HepG2 (cell line): ENCODE measurements around the gene HSD11B2. TPM values are rescaled to one million over a fixed set of nuclear protein-coding genes. Genes with fewer than 3 reads are reported as not detected.

ENCODE experiments used
- ATAC-seq: fragments of 200-7000 bp; cut with Tn5 transposase; 3 replicates; pipeline ENCODE4 v1.9.1; 2020; ENCODE audit warnings: mild to moderate bottlenecking, moderate library complexity
- BruUV-seq: library from RNA; stranded (reverse); fragments of 400-500 nt; replicated peaks from 2 replicates; lab custom pipeline; 2021; lab: Mats Ljungman, UMichigan
- CTCF ChIA-PET: fragments of 300-600 bp; formaldehyde crosslinking; extraction: SDS; loops from one replicate; lab custom pipeline; 2021; ENCODE audit warnings: low total read pairs, inconsistent platforms, low intra/inter-chr PET ratio; lab: Yijun Ruan, JAX
- POLR2A ChIA-PET: fragments of 350-600 bp; sonication (Branson Sonifier 250); formaldehyde crosslinking; loops from one replicate; lab custom pipeline; 2020; ENCODE audit warnings: antibody characterized with exemption, inconsistent platforms; lab: Yijun Ruan, JAX
- DNase-seq: peaks from one replicate; pipeline ENCODE4 v3.0.0-alpha.2; 2015; ENCODE audit warnings: low spot score
- FAIRE-seq: peaks from 3 replicates; lab custom pipeline; 2011; peaks lifted over from hg19 to GRCh38; lab: Jason Lieb, UNC
- H2AFZ ChIP-seq: one replicate; pipeline ENCODE4 v1.6.1; 2011; ENCODE audit warnings: low read length, inconsistent platforms
- H3K27ac ChIP-seq: fragments of 300-600 bp; 3 replicates; pipeline ENCODE4 v1.8.0; 2011; ENCODE audit warnings: mixed run types, mild to moderate bottlenecking, mixed read lengths, low read length, inconsistent platforms; ENCODE audit not compliant: insufficient read depth; ENCODE audit errors: extremely low read length
- H3K27me3 ChIP-seq, 2 experiments: fragments of 200-600 bp in 1 of 2; 2 replicates in 1 of 2; 3 replicates in 1 of 2; pipeline versions ENCODE4 v1.6.0 to v1.8.0; 2011; ENCODE audit warnings: low read length in 2 of 2, mild to moderate bottlenecking in 2 of 2, moderate library complexity in 2 of 2, inconsistent platforms in 1 of 2; ENCODE audit not compliant: insufficient read depth in 2 of 2, control insufficient read depth in 1 of 2
- H3K36me3 ChIP-seq, 2 experiments: fragments of 200-600 bp in 1 of 2; replicated peaks in 1 of 2; 2 replicates in 1 of 2; 3 replicates in 1 of 2; pipeline versions ENCODE4 v1.5.1 to v1.8.0; 2011; ENCODE audit warnings: low read length in 2 of 2, inconsistent platforms in 1 of 2; ENCODE audit not compliant: insufficient read depth in 2 of 2, control insufficient read depth in 1 of 2
- H3K4me1 ChIP-seq: 2 replicates; pipeline ENCODE4 v1.5.1; 2012; ENCODE audit warnings: low read length, inconsistent platforms; ENCODE audit not compliant: insufficient read depth
- H3K4me2 ChIP-seq: 2 replicates; pipeline ENCODE4 v1.6.0; 2011; ENCODE audit warnings: low read depth, low read length, inconsistent platforms
- H3K4me3 ChIP-seq, 3 experiments: fragments of 200-600 bp in 1 of 3; sonication (generic), shearing (Covaris generic) in 1 of 3; replicated peaks in 1 of 3; 2 replicates each; pipeline ENCODE4 v1.5.1; 2011 to 2016; ENCODE audit warnings: low read length in 3 of 3, inconsistent platforms in 2 of 3, low read depth in 2 of 3, mild to moderate bottlenecking in 2 of 3, control low read depth in 1 of 3, mixed read lengths in 1 of 3; ENCODE audit not compliant: insufficient read depth in 1 of 3
- H3K79me2 ChIP-seq: one replicate; pipeline ENCODE4 v1.6.1; 2011; ENCODE audit warnings: low read length, inconsistent platforms; ENCODE audit not compliant: insufficient read depth
- H3K9ac ChIP-seq: 2 replicates; pipeline ENCODE4 v1.6.0; 2011; ENCODE audit warnings: mild to moderate bottlenecking, low read depth, low read length, inconsistent platforms; ENCODE audit not compliant: insufficient read depth
- H3K9me3 ChIP-seq: 2 replicates; pipeline ENCODE4 v1.5.1; 2012; ENCODE audit warnings: mild to moderate bottlenecking, low read length
- H4K20me1 ChIP-seq: 2 replicates; pipeline ENCODE4 v1.6.0; 2011; ENCODE audit warnings: inconsistent platforms, mild to moderate bottlenecking, low read length, moderate library complexity; ENCODE audit not compliant: insufficient read depth
- AGO2 ChIP-seq: fragments of 200-400 bp; formaldehyde crosslinking; optimal IDR thresholded peaks from 2 replicates; pipeline ENCODE3; 2017; ENCODE audit warnings: mild to moderate bottlenecking, low read depth, low read length, moderate library complexity
- KDM3A ChIP-seq: IDR thresholded peaks from 2 replicates; pipeline ENCODE4 v1.6.1; 2018; ENCODE audit warnings: low read depth, missing compliant biosample characterization
- TCF7L2 ChIP-seq: IDR thresholded peaks from 2 replicates; pipeline ENCODE4 v1.6.1; 2011; ENCODE audit warnings: mild to moderate bottlenecking, low read depth, low read length, moderate library complexity
- WGBS: methylation state at CpG from one replicate; pipeline ENCODE4 v1.1.6; 2017; ENCODE audit warnings: low lambda C conversion rate; 5-methylcytosine and 5-hydroxymethylcytosine counted together
- in situ Hi-C: cut with HindIII; loops from 2 replicates; pipeline ENCODE4 v1.10.0; 2017; ENCODE audit warnings: low pct_unique_long_range_greater_than_20kb; ENCODE audit not compliant: extremely low pct_ligation_motif_present
- intact Hi-C: fragments of 100-400 bp; cut with micrococcal nuclease; formaldehyde crosslinking; loops from one replicate; pipeline ENCODE4 v1.10.0; 2022; ENCODE audit not compliant: unreplicated experiment
- polyA plus RNA-seq, 8 experiments: library from polyadenylated mRNA; depleted of rRNA in 3 of 8; stranded (reverse) in 7 of 8; unstranded in 1 of 8; fragments of >200 nt; fragmentation: Illumina TruSeq in 4 of 8; extraction: Trizol in 4 of 8; gene quantifications; 2 replicates each; pipeline versions ENCODE4 v1.2.1 to v1.2.3, GENCODE V29; 2011 to 2016; ENCODE audit warnings: low read depth in 4 of 8, missing spikeins in 1 of 8, mixed read lengths in 1 of 8; ENCODE audit not compliant: insufficient read depth in 1 of 8
- total RNA-seq, 5 experiments: library from RNA; depleted of rRNA; stranded (reverse); fragments of >200 nt; fragmentation: Illumina TruSeq; extraction: Trizol; gene quantifications; 2 replicates each; pipeline ENCODE4 v1.2.3, GENCODE V29; 2016; ENCODE audit warnings: low read depth in 1 of 5
- TF ChIP-seq, protein P1 (sequence below): sonication (generic); formaldehyde crosslinking; IDR thresholded peaks from 2 replicates; pipeline ENCODE4 v1.4.0; 2020; ENCODE audit warnings: missing genetic modification reagents

The HSD11B2 gene
- total and polyA plus RNA-seq, 2 of the 13 experiments (the other 11 are each of a cell fraction or from before 2014, with no cell fraction given) = 8.9 to 13.6 TPM

DNA sequence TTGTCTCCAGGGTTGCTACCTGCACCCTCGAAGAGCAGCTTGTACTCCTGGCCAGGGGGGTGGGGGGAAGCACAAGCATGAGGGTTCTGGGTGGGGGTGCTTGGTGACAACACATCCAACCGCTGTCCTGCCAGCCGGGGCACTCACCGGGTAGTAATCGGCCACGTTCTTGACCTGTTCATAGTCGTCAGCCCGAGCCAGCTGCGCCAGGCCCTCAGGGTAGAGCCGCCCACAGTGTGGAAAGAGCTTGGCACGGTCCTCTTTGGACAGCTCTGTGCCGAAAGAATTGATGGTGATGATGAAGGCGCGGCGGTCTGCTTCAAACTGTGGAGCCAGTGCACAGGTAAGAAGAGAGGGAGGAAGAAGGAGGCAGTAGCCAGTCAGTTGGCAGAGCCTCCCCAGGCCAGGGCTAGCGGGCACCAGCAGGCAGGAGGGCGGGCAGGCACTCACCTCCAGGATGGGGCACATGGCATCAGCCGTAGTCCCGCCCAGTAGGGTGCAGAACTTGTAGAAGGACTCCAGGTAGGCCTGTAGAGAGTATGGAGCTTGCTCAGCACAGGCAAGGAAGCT, 8.0 kb downstream of the HSD11B2 start (continued):
- TF ChIP-seq, protein P1, sequence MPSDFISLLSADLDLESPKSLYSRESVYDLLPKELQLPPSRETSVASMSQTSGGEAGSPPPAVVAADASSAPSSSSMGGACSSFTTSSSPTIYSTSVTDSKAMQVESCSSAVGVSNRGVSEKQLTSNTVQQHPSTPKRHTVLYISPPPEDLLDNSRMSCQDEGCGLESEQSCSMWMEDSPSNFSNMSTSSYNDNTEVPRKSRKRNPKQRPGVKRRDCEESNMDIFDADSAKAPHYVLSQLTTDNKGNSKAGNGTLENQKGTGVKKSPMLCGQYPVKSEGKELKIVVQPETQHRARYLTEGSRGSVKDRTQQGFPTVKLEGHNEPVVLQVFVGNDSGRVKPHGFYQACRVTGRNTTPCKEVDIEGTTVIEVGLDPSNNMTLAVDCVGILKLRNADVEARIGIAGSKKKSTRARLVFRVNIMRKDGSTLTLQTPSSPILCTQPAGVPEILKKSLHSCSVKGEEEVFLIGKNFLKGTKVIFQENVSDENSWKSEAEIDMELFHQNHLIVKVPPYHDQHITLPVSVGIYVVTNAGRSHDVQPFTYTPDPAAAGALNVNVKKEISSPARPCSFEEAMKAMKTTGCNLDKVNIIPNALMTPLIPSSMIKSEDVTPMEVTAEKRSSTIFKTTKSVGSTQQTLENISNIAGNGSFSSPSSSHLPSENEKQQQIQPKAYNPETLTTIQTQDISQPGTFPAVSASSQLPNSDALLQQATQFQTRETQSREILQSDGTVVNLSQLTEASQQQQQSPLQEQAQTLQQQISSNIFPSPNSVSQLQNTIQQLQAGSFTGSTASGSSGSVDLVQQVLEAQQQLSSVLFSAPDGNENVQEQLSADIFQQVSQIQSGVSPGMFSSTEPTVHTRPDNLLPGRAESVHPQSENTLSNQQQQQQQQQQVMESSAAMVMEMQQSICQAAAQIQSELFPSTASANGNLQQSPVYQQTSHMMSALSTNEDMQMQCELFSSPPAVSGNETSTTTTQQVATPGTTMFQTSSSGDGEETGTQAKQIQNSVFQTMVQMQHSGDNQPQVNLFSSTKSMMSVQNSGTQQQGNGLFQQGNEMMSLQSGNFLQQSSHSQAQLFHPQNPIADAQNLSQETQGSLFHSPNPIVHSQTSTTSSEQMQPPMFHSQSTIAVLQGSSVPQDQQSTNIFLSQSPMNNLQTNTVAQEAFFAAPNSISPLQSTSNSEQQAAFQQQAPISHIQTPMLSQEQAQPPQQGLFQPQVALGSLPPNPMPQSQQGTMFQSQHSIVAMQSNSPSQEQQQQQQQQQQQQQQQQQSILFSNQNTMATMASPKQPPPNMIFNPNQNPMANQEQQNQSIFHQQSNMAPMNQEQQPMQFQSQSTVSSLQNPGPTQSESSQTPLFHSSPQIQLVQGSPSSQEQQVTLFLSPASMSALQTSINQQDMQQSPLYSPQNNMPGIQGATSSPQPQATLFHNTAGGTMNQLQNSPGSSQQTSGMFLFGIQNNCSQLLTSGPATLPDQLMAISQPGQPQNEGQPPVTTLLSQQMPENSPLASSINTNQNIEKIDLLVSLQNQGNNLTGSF = no peak
- TF ChIP-seq KDM3A = no peak

DNA sequence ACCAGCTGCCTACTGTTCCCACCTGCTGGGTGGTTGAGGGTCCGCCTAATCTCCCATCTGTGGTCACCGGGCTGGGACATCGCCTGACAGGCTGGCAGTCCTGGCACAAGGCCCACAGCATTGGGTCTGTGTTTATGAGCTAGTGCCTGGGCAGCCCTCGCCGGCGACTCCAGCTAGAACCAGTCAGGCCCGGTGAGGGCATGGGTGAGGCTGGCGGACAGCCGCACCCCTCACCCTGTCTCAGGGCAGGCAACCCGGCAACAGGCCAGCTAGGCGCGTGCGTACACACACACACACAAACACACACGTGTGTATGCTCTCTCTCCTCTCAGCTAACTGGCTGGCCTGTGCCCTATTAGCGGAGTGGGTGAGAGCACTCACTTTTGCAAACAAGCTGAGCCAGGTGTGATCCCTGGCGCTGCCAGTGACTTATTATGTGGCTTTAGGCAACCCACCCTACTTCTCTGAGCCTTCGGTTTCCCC, 10.4 kb downstream of the HSD11B2 start:
- Histone ChIP-seq H3K9ac (no peak overlapping the region), H3K27ac (no peak overlapping the region), H2AFZ (no peak overlapping the region), H3K4me3 (no peak overlapping the region), H3K4me1 (peaks cover 26% of the 10 kb centered on the region), H4K20me1 (no peaks in the 10 kb centered on the region), H3K36me3 (peaks cover 13 to 36% of the 10 kb centered on the region in 2 experiments; a peak in 4 of 5 replicates), H3K9me3 (no peaks in the 10 kb centered on the region), H3K79me2 (no peaks in the 10 kb centered on the region), H3K27me3 (no peaks in the 10 kb centered on the region), H3K4me2 (no peak overlapping the region)
- in situ Hi-C loops (no loop called here), intact Hi-C loops (no loop called here)
- ChIA-PET POLR2A (interaction anchor here (0.9 to 1.1 kb wide), 2 partner anchors 10 to 19 kb away, joined by 3 read pairs; partner anchors contain the start of gene HSD11B2), CTCF (no interaction called here)
- no peak for DNase-seq
- FAIRE-seq = no peak
- whole genome bisulfite sequencing = 94% methylated on average over 17 of the region's 17 CpGs
- TF ChIP-seq TCF7L2 = no peak
- peak; percentile 31 for TF ChIP-seq AGO2
- BruUV-seq = no TSS peak
- ATAC-seq = no peak
